ENCODE results near the gene TES.
"Not testable (repeated sequence)": the region's sequence is repeated elsewhere in the genome, so short reads cannot be mapped to it uniquely, and the experiment has no call there.

TES gene

GRCh38 chr7:116210345-116211005 lies at the start of gene TES:
Gene TES, plus strand, starts transcription at chr7:116210539. Its CDS starts 169 bp downstream, at chr7:116210708.
- DNase-seq = no peak

GRCh38 chr7:116161728-116162127 lies 48.6 kb upstream of the TES start:
- DNase-seq = no peak

- DNase-seq = no peak
These were observed 48.1 kb upstream of the TES start for GRCh38 chr7:116162254-116162653.

- DNase-seq = no peak
These were observed 47.3 kb upstream of the TES start for GRCh38 chr7:116162992-116163391.

DNA sequence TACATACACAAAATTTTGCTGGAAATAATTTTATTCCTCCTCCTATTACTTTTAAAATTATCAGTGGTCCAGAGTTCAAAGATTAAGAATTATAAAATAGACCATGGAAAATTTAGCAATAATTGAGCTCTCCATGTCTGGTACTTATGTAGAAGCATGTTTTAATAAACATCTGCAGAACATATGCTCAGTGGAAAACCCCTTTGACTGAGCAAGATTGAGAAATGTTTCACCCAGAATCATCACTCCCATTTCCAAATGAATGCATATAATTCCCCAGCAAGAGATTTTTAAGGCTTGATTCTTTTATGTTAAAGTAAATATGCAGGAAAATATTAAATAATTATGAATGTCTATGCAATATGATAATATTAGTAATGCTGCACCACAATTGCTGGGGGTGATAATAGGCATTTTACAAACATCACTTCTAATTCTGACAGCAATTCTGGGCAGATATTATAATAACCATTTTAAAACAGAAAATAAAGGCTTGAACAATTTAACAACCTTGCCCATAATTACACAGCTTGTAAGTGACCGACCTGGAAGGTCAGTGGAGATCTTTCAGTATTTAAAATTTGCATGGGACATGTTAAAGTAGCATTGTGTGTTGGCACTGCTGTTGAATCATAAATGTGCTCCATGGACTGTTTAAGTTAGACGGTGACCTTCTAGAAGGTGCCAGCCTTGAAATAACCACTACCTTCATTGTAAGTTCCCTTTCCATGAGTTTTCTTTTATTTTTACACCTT lies 45.6 kb upstream of the TES start:
- no peak for DNase-seq

DNA sequence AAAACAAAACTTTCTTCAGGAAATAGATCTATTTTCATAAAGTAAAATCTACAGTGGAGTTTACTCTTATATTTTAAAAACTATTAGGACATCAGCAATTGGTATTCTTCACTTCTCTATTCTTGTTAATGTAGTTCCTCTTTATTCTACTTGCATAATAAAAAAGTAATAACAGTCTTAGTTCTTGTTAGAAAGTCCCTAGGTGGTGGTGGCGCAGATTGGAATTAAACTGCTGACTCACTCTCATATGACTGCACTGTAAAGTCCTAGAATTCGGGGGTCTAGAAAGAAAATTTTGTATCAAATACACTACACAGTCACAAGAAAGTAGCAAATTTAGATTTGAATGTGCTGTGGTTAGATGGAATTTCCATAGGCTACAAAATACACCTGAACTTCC lies 44.6 kb upstream of the TES start:
- no peak for DNase-seq

GRCh38 chr7:116166156-116166555 lies 44.2 kb upstream of the TES start:
- DNase-seq = no peak

GRCh38 chr7:116167177-116167576 lies 43.2 kb upstream of the TES start:
- DNase-seq = no peak

- no peak for DNase-seq
These were observed 41.3 kb upstream of the TES start for GRCh38 chr7:116169060-116169459.

- no peak for DNase-seq
These were observed 40.2 kb upstream of the TES start for GRCh38 chr7:116170180-116170579.

GRCh38 chr7:116171094-116171493 lies 39.2 kb upstream of the TES start:
- DNase-seq = no peak

GRCh38 chr7:116172353-116172752 lies 38.0 kb upstream of the TES start:
- DNase-seq = no peak

DNA sequence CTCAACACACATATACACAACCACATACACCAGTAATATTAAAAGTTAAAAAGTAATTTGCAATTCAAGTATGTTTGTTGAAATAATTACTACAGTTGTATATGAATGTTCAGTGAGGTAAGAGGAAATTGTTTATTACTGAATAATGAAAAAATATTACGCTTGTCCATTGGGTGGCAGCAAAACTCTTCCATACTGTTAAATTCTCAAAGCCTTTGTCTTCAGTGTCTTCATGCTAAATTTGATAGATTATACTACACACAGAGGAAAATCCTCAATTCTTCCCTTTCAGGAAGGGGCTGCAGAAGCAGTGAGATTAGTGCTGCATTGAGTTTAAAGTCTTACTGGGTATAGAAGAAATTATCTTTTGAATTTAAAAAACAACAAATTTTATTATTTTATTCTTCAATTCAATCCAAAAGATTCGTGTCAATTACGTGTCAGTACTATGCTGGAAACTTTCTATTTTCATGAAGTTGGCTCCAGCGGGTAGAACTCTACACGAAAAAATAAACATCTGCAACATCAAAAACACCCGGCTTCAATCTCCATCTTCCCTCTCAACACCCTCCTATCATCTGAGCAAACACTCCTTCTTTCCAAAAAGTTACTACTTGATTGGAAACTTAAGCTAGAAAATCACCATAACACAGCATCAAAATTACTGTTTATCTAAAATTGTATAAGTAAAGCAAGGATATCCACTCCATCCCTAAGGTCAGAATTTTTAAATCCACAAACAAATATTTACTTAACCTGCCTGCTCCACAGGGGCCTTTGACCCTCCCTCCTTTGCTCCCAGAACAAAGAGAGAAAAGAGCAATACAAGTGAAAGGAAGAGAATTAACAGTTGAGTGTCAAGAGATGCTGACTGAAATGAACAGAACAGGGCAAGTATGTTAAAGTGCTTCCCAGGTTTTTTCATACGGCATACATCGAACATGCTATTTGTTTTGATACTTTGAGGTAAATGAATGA lies 37.0 kb upstream of the TES start:
- DNase-seq = peak; percentile 12

- not testable (repeated sequence) for DNase-seq
These were observed 35.2 kb upstream of the TES start for GRCh38 chr7:116175095-116175494.

DNA sequence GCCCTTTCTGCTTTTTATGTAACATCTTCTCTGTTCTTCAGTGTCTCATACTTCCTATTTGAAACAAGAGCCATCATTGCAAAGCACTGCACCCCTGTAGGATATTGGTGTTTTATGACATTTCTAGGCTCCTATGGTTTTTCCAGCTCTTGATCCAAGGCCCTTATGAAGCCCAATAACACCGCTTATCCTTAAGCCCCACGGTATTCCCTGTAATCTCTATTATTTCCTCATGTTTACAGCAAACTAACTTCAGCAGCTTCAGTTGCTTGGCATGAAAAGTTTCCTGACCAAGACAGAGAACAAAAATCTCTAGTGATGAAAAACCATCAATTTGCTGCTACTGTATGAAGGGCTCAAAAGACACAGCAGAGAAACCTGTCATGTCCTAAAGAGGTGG lies 34.1 kb upstream of the TES start:
- no peak for DNase-seq

DNA sequence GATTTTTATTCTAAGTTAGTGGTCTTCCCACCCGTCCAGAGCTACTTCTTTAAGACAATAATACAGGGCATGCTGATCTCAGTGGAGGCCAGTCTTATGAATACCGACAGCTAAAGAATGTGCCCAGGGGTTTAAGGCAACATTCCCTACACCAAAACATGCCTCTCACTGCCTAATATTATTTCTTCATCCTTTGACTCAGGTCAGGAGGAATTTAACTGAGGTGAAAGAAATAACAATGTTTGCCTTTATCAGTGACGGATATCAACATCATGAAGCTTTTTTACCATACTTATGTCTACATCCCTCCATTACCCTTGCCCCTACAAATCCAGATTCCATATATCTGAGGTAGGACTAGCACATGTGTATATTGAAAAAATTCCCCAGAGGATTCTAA lies 33.3 kb upstream of the TES start:
- no peak for DNase-seq

DNA sequence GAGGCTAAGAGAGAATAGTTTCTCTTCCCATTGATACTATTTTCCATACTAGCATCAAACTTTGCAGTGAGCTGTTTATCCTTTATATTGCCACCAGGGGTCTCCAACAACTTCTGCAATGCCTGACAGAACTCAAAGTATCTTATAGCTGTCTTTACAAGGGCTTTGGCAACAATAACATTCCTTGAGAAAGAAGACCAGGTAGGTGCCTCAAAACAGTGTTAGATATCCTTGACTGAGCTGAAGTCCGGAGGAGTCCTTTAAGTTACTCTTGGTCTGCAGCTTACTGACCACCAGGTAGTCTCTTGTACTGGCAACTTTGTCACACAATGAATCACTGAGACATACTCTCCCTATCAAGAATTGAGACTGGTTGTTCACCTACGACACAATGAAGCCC lies 30.0 kb upstream of the TES start:
- peak; percentile 34 for DNase-seq

- DNase-seq = no peak
These were observed 28.3 kb upstream of the TES start for GRCh38 chr7:116182023-116182422.

GRCh38 chr7:116185450-116185849 lies 24.9 kb upstream of the TES start:
- no peak for DNase-seq

DNA sequence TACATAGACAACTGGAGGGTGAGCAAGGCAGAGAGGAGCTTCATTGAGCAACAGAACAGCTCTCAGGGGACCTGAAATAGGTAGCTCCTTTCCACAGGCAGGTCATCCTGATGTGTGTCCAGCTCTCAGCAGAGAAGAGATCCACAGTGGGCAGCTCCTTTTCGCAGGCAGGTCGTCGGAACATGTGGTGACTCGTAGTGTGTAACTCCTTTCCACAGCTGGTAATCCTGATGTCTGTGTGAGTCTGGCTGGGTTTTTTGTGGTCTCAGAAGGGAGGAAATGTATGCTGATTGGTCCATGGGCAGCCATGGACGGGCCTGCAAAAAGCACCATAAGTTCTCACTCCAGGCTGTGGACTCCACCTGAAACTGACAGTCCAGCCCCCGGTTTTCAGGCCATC lies 24.4 kb upstream of the TES start:
- DNase-seq = no peak

GRCh38 chr7:116187400-116187799 lies 22.9 kb upstream of the TES start:
- DNase-seq = no peak

- DNase-seq = no peak
These were observed 16.8 kb upstream of the TES start for GRCh38 chr7:116193329-116194087.

GRCh38 chr7:116194115-116194514 lies 16.2 kb upstream of the TES start:
- no peak for DNase-seq

Data from DMS 273 treated with DMSO at 0.1 percent for 48 hours (cell line).